Liver (tissue), 9 donors: Measurements from ENCODE around the gene FADS2. TPM values are rescaled to one million over a fixed set of nuclear protein-coding genes. Genes with fewer than 3 reads are reported as not detected.
"Not testable (repeated sequence)": the region's sequence is repeated elsewhere in the genome, so short reads cannot be mapped to it uniquely, and the experiment has no call there.

Experiments used
- DNase-seq: peaks from one replicate; pipeline ENCODE4 v3.0.0-alpha.2; 2017; ENCODE audit warnings: low spot score
- H3K27ac ChIP-seq, 2 donors: one replicate each; pipeline ENCODE4 v1.7.0; 2013; ENCODE audit warnings: inconsistent platforms in 2 of 2, low read length in 2 of 2, control low read depth in 1 of 2, low read depth in 1 of 2, mild to moderate bottlenecking in 1 of 2
- H3K27me3 ChIP-seq, 4 donors: one replicate each; pipeline versions ENCODE4 v1.6.1 to v1.7.0; 2013; ENCODE audit warnings: low read length in 3 of 4, inconsistent platforms in 1 of 4, mild to moderate bottlenecking in 1 of 4, moderate library complexity in 1 of 4; ENCODE audit not compliant: control insufficient read depth in 4 of 4, insufficient read depth in 4 of 4
- H3K36me3 ChIP-seq, 4 donors: one replicate each; pipeline versions ENCODE4 v1.6.1 to v1.7.0; 2013; ENCODE audit warnings: low read length in 3 of 4, mild to moderate bottlenecking in 3 of 4, low read depth in 1 of 4, moderate library complexity in 1 of 4; ENCODE audit not compliant: control insufficient read depth in 4 of 4, insufficient read depth in 3 of 4
- H3K4me1 ChIP-seq, 4 donors: one replicate each; pipeline versions ENCODE4 v1.6.1 to v1.7.0; 2013; ENCODE audit warnings: low read length in 3 of 4, mild to moderate bottlenecking in 3 of 4, moderate library complexity in 1 of 4; ENCODE audit not compliant: control insufficient read depth in 4 of 4, insufficient read depth in 4 of 4
- H3K4me3 ChIP-seq, 3 donors: one replicate each; pipeline versions ENCODE4 v1.6.1 to v1.7.0; 2013; ENCODE audit warnings: low read length in 3 of 3, control low read depth in 1 of 3, low read depth in 1 of 3, mild to moderate bottlenecking in 1 of 3
- H3K9ac ChIP-seq, 2 donors: one replicate each; pipeline ENCODE4 v1.7.0; 2013; ENCODE audit warnings: low read length in 2 of 2, mild to moderate bottlenecking in 2 of 2, moderate library complexity in 2 of 2, control low read depth in 1 of 2, low read depth in 1 of 2
- H3K9me3 ChIP-seq, 4 donors: one replicate each; pipeline versions ENCODE4 v1.6.1 to v1.7.0; 2013; ENCODE audit warnings: low read length in 3 of 4; ENCODE audit not compliant: control insufficient read depth in 4 of 4
- ATF3 ChIP-seq: IDR thresholded peaks from 2 replicates; pipeline ENCODE4 v1.6.1; 2016; ENCODE audit warnings: antibody characterized with exemption
- FOXA1 ChIP-seq: IDR thresholded peaks from 2 replicates; pipeline ENCODE4 v1.6.1; 2016; ENCODE audit warnings: antibody characterized with exemption
- FOXA2 ChIP-seq: IDR thresholded peaks from 2 replicates; pipeline ENCODE4 v1.6.1; 2016; ENCODE audit warnings: antibody characterized with exemption
- GABPA ChIP-seq, 2 donors: IDR thresholded peaks in 1 of 2; conservative IDR thresholded peaks in 1 of 2; 2 replicates each; pipeline ENCODE4 v1.6.1; 2016; ENCODE audit warnings: antibody characterized with exemption in 2 of 2, mild to moderate bottlenecking in 1 of 2, moderate library complexity in 1 of 2
- HNF4G ChIP-seq: IDR thresholded peaks from 2 replicates; pipeline ENCODE4 v1.6.1; 2016; ENCODE audit warnings: antibody characterized with exemption
- JUND ChIP-seq, 2 donors: IDR thresholded peaks; 2 replicates each; pipeline ENCODE4 v1.6.1; 2016; ENCODE audit warnings: antibody characterized with exemption in 2 of 2
- MAX ChIP-seq: IDR thresholded peaks from 2 replicates; pipeline ENCODE4 v1.6.1; 2016; ENCODE audit warnings: antibody characterized with exemption
- NR2F2 ChIP-seq: IDR thresholded peaks from 2 replicates; pipeline ENCODE4 v1.6.1; 2016; ENCODE audit warnings: antibody characterized with exemption
- RAD21 ChIP-seq, 2 donors: IDR thresholded peaks; 2 replicates each; pipeline ENCODE4 v1.6.1; 2016; ENCODE audit warnings: antibody characterized with exemption in 2 of 2, mild to moderate bottlenecking in 2 of 2
- RXRA ChIP-seq, 2 donors: IDR thresholded peaks; 2 replicates each; pipeline ENCODE4 v1.6.1; 2017 to 2018; ENCODE audit warnings: antibody characterized with exemption in 2 of 2, mild to moderate bottlenecking in 1 of 2
- SP1 ChIP-seq: IDR thresholded peaks from 2 replicates; pipeline ENCODE4 v1.6.1; 2018; ENCODE audit warnings: antibody characterized with exemption, mild to moderate bottlenecking
- WGBS: extraction: QIAGEN DNeasy Blood & Tissue Kit; methylation state at CpG from one replicate; pipeline ENCODE4 v1.1.7; 2013; 5-methylcytosine and 5-hydroxymethylcytosine counted together
- polyA plus RNA-seq, 2 donors: library from polyadenylated mRNA; stranded (reverse) in 1 of 2; unstranded in 1 of 2; fragments of 200-250 nt in 1 of 2; fragments of >200 nt in 1 of 2; fragmentation: Nextera tagmentation in 1 of 2; extraction: Ambion mirVana in 1 of 2; gene quantifications; one replicate each; pipeline versions ENCODE4 v1.2.1 to v1.2.3, GENCODE V29; 2013 to 2015
- total RNA-seq, 2 donors: library from RNA; depleted of rRNA; stranded (reverse); fragments of >200 nt; gene quantifications; one replicate each; pipeline ENCODE4 v1.2.3, GENCODE V29; 2014
- TF ChIP-seq, protein P1 (sequence below): fragments of 150-350 bp; IDR thresholded peaks from 2 replicates; pipeline ENCODE4 v1.5.1; 2017; ENCODE audit warnings: improper control_type of control experiment, low read depth, low read length; ENCODE audit not compliant: missing input control
- donor health status: healthy.
- donor health status: healthy.
- donor health status: healthy.
- donor health status: healthy.
- donor health status: healthy.

Gene FADS2
- total and polyA plus RNA-seq, 4 donors: 2.8 to 281 (median 84.9) TPM

GRCh38 chr11:61881397-61881796 is 53.3 kb downstream of the FADS2 start:
- H3K4me3 ChIP-seq: no peak overlapping the region
- no peaks in the 10 kb centered on the region for H3K9me3 ChIP-seq
- no peak overlapping the region for H3K27ac ChIP-seq
- no peaks in the 10 kb centered on the region for H3K27me3 ChIP-seq
- no peaks in the 10 kb centered on the region for H3K36me3 ChIP-seq
- H3K9ac ChIP-seq: no peak overlapping the region
- WGBS: 88% methylated on average over 3 of the region's 3 CpGs
- DNase-seq: no peak
- H3K4me1 ChIP-seq: no peaks in the 10 kb centered on the region
- TF ChIP-seq HNF4G (no peak), RAD21 (IDR thresholded peaks at IDR 0.05) (no peak), ATF3 (no peak), GABPA (IDR thresholded peaks at IDR 0.05 in 1 of 2, conservative IDR thresholded peaks at IDR 0.05 in 1 of 2) (no peak), SP1 (no peak), FOXA1 (no peak), RXRA (IDR thresholded peaks at IDR 0.05) (no peak), MAX (no peak), NR2F2 (no peak)
- TF ChIP-seq, protein P1, sequence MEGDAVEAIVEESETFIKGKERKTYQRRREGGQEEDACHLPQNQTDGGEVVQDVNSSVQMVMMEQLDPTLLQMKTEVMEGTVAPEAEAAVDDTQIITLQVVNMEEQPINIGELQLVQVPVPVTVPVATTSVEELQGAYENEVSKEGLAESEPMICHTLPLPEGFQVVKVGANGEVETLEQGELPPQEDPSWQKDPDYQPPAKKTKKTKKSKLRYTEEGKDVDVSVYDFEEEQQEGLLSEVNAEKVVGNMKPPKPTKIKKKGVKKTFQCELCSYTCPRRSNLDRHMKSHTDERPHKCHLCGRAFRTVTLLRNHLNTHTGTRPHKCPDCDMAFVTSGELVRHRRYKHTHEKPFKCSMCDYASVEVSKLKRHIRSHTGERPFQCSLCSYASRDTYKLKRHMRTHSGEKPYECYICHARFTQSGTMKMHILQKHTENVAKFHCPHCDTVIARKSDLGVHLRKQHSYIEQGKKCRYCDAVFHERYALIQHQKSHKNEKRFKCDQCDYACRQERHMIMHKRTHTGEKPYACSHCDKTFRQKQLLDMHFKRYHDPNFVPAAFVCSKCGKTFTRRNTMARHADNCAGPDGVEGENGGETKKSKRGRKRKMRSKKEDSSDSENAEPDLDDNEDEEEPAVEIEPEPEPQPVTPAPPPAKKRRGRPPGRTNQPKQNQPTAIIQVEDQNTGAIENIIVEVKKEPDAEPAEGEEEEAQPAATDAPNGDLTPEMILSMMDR: no peak

GRCh38 chr11:61882267-61882666 is 54.2 kb downstream of the FADS2 start:
- H3K27me3 ChIP-seq, H3K4me3 ChIP-seq, H3K27ac ChIP-seq, H3K36me3 ChIP-seq, H3K9me3 ChIP-seq, DNase-seq, H3K4me1 ChIP-seq, H3K9ac ChIP-seq: not testable (repeated sequence)
- WGBS: 95% methylated on average over 3 of the region's 3 CpGs

DNA sequence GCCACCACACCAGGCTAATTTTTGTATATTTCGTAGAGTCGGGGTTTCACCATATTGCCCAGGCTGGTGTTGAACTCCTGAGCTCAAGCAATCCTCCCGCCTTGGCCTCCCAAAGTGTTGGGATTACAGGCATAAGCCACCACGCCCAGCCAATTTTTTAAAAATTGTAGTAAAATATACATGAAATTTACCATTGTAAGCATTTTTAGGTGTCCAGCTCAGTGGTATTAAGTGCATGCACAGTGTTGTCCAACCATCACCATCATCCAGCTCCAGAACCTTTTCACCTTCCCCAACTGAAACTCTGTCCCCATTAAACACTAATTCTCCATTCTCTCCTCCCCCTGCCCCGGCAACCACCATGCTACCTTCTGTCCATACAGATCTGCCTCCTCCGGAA is 54.8 kb downstream of the FADS2 start:
- Histone ChIP-seq H3K4me3 (no peak overlapping the region), H3K36me3 (no peaks in the 10 kb centered on the region), H3K9me3 (no peaks in the 10 kb centered on the region), H3K27me3 (no peaks in the 10 kb centered on the region), H3K9ac (no peak overlapping the region), H3K4me1 (no peaks in the 10 kb centered on the region), H3K27ac (no peak overlapping the region)
- 90% methylated on average over 6 of the region's 6 CpGs for WGBS
- DNase-seq: no peak
- no peak for TF ChIP-seq GABPA (IDR thresholded peaks at IDR 0.05 in 1 of 2, conservative IDR thresholded peaks at IDR 0.05 in 1 of 2)
- TF ChIP-seq MAX: no peak
- TF ChIP-seq FOXA2: no peak
- TF ChIP-seq, protein P1: no peak
- no peak for TF ChIP-seq JUND (IDR thresholded peaks at IDR 0.05)
